H1 (cell line): ENCODE results near the gene TMEM260. TPM values are rescaled to one million over a fixed set of nuclear protein-coding genes. Genes with fewer than 3 reads are reported as not detected.

Source experiments
- CTCF ChIA-PET: fragments of 300-600 bp; sonication (Branson Sonifier 250); formaldehyde crosslinking; loops from one replicate; lab custom pipeline; 2021; ENCODE audit not compliant: partially characterized antibody; lab: Charles Lee
- POLR2A ChIA-PET: fragments of 300-600 bp; sonication (Branson Sonifier 250); formaldehyde crosslinking; loops from one replicate; lab custom pipeline; 2021; ENCODE audit warnings: inconsistent platforms; ENCODE audit not compliant: partially characterized antibody; lab: Charles Lee
- DNase-seq, 2 experiments: peaks; one replicate each; pipeline versions ENCODE4 v3.0.0 to v3.0.0-alpha.2; 2010 to 2022; ENCODE audit warnings: low spot score in 2 of 2, low read depth in 1 of 2, mixed read lengths in 1 of 2
- FAIRE-seq: peaks from 2 replicates; lab custom pipeline; 2011; peaks lifted over from hg19 to GRCh38; lab: Jason Lieb, UNC
- H2AFZ ChIP-seq: 2 replicates; pipeline ENCODE4 v1.8.1; 2012; ENCODE audit warnings: low read length, inconsistent platforms
- H2AK5ac ChIP-seq: 2 replicates; pipeline ENCODE4 v1.6.1; 2013; ENCODE audit warnings: low read depth, low read length
- H2BK120ac ChIP-seq: replicated peaks from 2 replicates; pipeline ENCODE3; 2013; ENCODE audit warnings: low read depth, low read length, inconsistent platforms
- H2BK12ac ChIP-seq: 2 replicates; pipeline ENCODE4 v1.6.1; 2013; ENCODE audit warnings: low read depth, low read length
- H2BK15ac ChIP-seq: 2 replicates; pipeline ENCODE4 v1.6.1; 2013; ENCODE audit warnings: low read length
- H2BK20ac ChIP-seq: 2 replicates; pipeline ENCODE4 v1.6.1; 2013; ENCODE audit warnings: low read length
- H2BK5ac ChIP-seq: 2 replicates; pipeline ENCODE4 v1.6.1; 2013; ENCODE audit warnings: low read depth, low read length
- H3K14ac ChIP-seq: 2 replicates; pipeline ENCODE4 v1.6.1; 2013; ENCODE audit warnings: inconsistent platforms; ENCODE audit not compliant: insufficient read length
- H3K18ac ChIP-seq: 2 replicates; pipeline ENCODE4 v1.6.1; 2013; ENCODE audit warnings: low read length; ENCODE audit errors: extremely low read depth
- H3K23ac ChIP-seq: 2 replicates; pipeline ENCODE4 v1.6.1; 2013; ENCODE audit warnings: inconsistent platforms; ENCODE audit not compliant: insufficient read length
- H3K23me2 ChIP-seq: 2 replicates; pipeline ENCODE4 v1.6.1; 2013; ENCODE audit warnings: low read depth, low read length
- H3K27ac ChIP-seq: 2 replicates; pipeline ENCODE4 v1.6.1; 2011; ENCODE audit warnings: low read depth, low read length, inconsistent platforms
- H3K27me3 ChIP-seq, 4 experiments: replicated peaks in 1 of 4; 1 replicate in 1 of 4; 2 replicates in 3 of 4; pipeline versions ENCODE4 v1.6.1 to v1.8.1; 2011 to 2013; ENCODE audit warnings: low read length in 3 of 4, mild to moderate bottlenecking in 3 of 4, inconsistent platforms in 2 of 4, mixed read lengths in 2 of 4, moderate library complexity in 1 of 4; ENCODE audit not compliant: control insufficient read depth in 3 of 4, insufficient read depth in 3 of 4; ENCODE audit errors: extremely low read depth in 1 of 4
- H3K36me3 ChIP-seq, 4 experiments: 2 replicates each; pipeline versions ENCODE4 v1.6.1 to v1.8.1; 2011 to 2013; ENCODE audit warnings: mild to moderate bottlenecking in 4 of 4, low read length in 3 of 4, moderate library complexity in 2 of 4, control low read depth in 1 of 4, inconsistent platforms in 1 of 4; ENCODE audit not compliant: insufficient read depth in 4 of 4, control insufficient read depth in 2 of 4
- H3K4ac ChIP-seq: replicated peaks from 2 replicates; pipeline ENCODE3; 2013; ENCODE audit warnings: low read length, low read depth, mixed read lengths, inconsistent platforms; ENCODE audit not compliant: insufficient read length
- H3K4me1 ChIP-seq, 4 experiments: replicated peaks in 1 of 4; 1 replicate in 1 of 4; 2 replicates in 3 of 4; pipeline versions ENCODE4 v1.6.1 to v1.8.1; 2011 to 2013; ENCODE audit warnings: low read length in 3 of 4, inconsistent platforms in 2 of 4, mixed read lengths in 1 of 4; ENCODE audit not compliant: insufficient read depth in 4 of 4, control insufficient read depth in 3 of 4
- H3K4me2 ChIP-seq, 2 experiments: 2 replicates each; pipeline versions ENCODE4 v1.6.1 to v1.8.1; 2011 to 2013; ENCODE audit warnings: low read depth in 2 of 2, low read length in 2 of 2, control low read depth in 1 of 2, inconsistent platforms in 1 of 2, mild to moderate bottlenecking in 1 of 2; ENCODE audit not compliant: insufficient read depth in 1 of 2
- H3K4me3 ChIP-seq, 4 experiments: fragments of 200-600, 300-600 bp in 1 of 4; sonication (generic), shearing (Covaris generic), sonication (Bioruptor Twin) in 1 of 4; 2 replicates each; pipeline versions ENCODE4 v1.5.1 to v1.8.1; 2011 to 2016; ENCODE audit warnings: low read length in 4 of 4, low read depth in 3 of 4, control low read depth in 2 of 4, inconsistent platforms in 2 of 4, mild to moderate bottlenecking in 2 of 4, mixed read lengths in 1 of 4, moderate library complexity in 1 of 4; ENCODE audit not compliant: insufficient read depth in 2 of 4; ENCODE audit errors: extremely low read depth in 1 of 4
- H3K56ac ChIP-seq: replicated peaks from 2 replicates; pipeline ENCODE3; 2013; ENCODE audit warnings: low read depth, mild to moderate bottlenecking, mixed read lengths, low read length, inconsistent platforms; ENCODE audit not compliant: insufficient read length
- H3K79me1 ChIP-seq: 2 replicates; pipeline ENCODE4 v1.6.1; 2013; ENCODE audit warnings: low read depth, low read length, control low read depth
- H3K79me2 ChIP-seq, 2 experiments: 2 replicates each; pipeline versions ENCODE4 v1.6.1 to v1.8.1; 2012 to 2013; ENCODE audit warnings: low read length in 2 of 2, mild to moderate bottlenecking in 2 of 2, inconsistent platforms in 1 of 2; ENCODE audit not compliant: insufficient read depth in 2 of 2, control insufficient read depth in 1 of 2
- H3K9ac ChIP-seq, 4 experiments: replicated peaks in 1 of 4; 1 replicate in 1 of 4; 2 replicates in 3 of 4; pipeline versions ENCODE4 v1.6.1 to v1.8.1; 2011 to 2013; ENCODE audit warnings: low read depth in 3 of 4, low read length in 3 of 4, control low read depth in 2 of 4, mild to moderate bottlenecking in 2 of 4, moderate library complexity in 2 of 4, inconsistent platforms in 1 of 4; ENCODE audit errors: extremely low read depth in 1 of 4
- H3K9me3 ChIP-seq, 2 experiments: 2 replicates each; pipeline versions ENCODE4 v1.6.1 to v1.8.1; 2012 to 2013; ENCODE audit warnings: mild to moderate bottlenecking in 2 of 2, moderate library complexity in 2 of 2, control low read depth in 1 of 2, inconsistent platforms in 1 of 2, low read depth in 1 of 2, low read length in 1 of 2, mixed read lengths in 1 of 2; ENCODE audit not compliant: insufficient read depth in 2 of 2
- H4K20me1 ChIP-seq, 2 experiments: replicated peaks in 1 of 2; 2 replicates each; pipeline versions ENCODE3 to v1.8.1; 2011 to 2013; ENCODE audit warnings: inconsistent platforms in 2 of 2, low read length in 2 of 2, mild to moderate bottlenecking in 1 of 2; ENCODE audit not compliant: insufficient read depth in 2 of 2, control insufficient read depth in 1 of 2
- H4K5ac ChIP-seq: 2 replicates; pipeline ENCODE4 v1.6.1; 2013; ENCODE audit warnings: low read length, low read depth, mixed read lengths, inconsistent platforms; ENCODE audit not compliant: insufficient read length
- H4K8ac ChIP-seq: 2 replicates; pipeline ENCODE4 v1.8.0; 2013; ENCODE audit warnings: mild to moderate bottlenecking, moderate library complexity, low read length, inconsistent platforms; ENCODE audit not compliant: insufficient read depth; ENCODE audit errors: extremely low read depth
- H4K91ac ChIP-seq: replicated peaks from 2 replicates; pipeline ENCODE3; 2013; ENCODE audit warnings: low read length, mixed read lengths, inconsistent platforms; ENCODE audit not compliant: insufficient read length
- RAD21 ChIP-seq, 2 experiments: IDR thresholded peaks in 1 of 2; conservative IDR thresholded peaks in 1 of 2; 2 replicates each; pipeline ENCODE4 v1.6.1; 2011; ENCODE audit warnings: low read depth in 2 of 2, low read length in 2 of 2, improper control_type of control experiment in 1 of 2, inconsistent platforms in 1 of 2, mild to moderate bottlenecking in 1 of 2, moderate library complexity in 1 of 2
- SIRT6 ChIP-seq: IDR thresholded peaks from one replicate; pipeline ENCODE4 v1.7.1; 2012; ENCODE audit warnings: low read length, inconsistent platforms
- WGBS, 2 experiments: shearing (Covaris generic) in 1 of 2; methylation state at CpG; one replicate each; pipeline versions ENCODE4 v1.1.6 to v1.1.7; 2013 to 2015; ENCODE audit warnings: low lambda C conversion rate in 2 of 2, mixed read lengths in 2 of 2, inconsistent platforms in 1 of 2, low coverage in 1 of 2, missing lambda C conversion rate in 1 of 2; ENCODE audit not compliant: insufficient replicate concordance in 2 of 2, insufficient coverage in 1 of 2, insufficient read length in 1 of 2; ENCODE audit errors: extremely low coverage in 1 of 2, missing lambda C conversion rate in 1 of 2; 5-methylcytosine and 5-hydroxymethylcytosine counted together
- polyA plus RNA-seq, 7 experiments: library from polyadenylated mRNA; depleted of rRNA in 3 of 7; stranded (reverse) in 5 of 7; unstranded in 2 of 7; fragments of >200 nt in 5 of 7; fragments of 200-250 nt in 2 of 7; gene quantifications; 1 replicate in 5 of 7; 2 replicates in 1 of 7; 4 replicates in 1 of 7; pipeline versions ENCODE4 v1.2.1 to v1.2.3, GENCODE V29; 2011 to 2013; ENCODE audit warnings: missing spikeins in 2 of 7, mixed read lengths in 2 of 7
- total RNA-seq: library from RNA; stranded (reverse); fragmentation: NEBNext Ultra II Directional; extraction: Animal tissue kit (Norgen Biotek cat#: 25700); gene quantifications from 2 replicates; pipeline ENCODE4 v1.2.1, GENCODE V29; 2021
- TF ChIP-seq, protein P1 (sequence below), 3 experiments: IDR thresholded peaks; 1 replicate in 2 of 3; 2 replicates in 1 of 3; pipeline versions ENCODE4 v1.5.1 to v1.6.1; 2011; ENCODE audit warnings: low read length in 3 of 3, mild to moderate bottlenecking in 3 of 3, inconsistent platforms in 2 of 3, low read depth in 1 of 3, moderate library complexity in 1 of 3; ENCODE audit not compliant: insufficient read depth in 1 of 3; ENCODE audit errors: control extremely low read depth in 1 of 3

The TMEM260 gene
- total and polyA plus RNA-seq, 2 of the 8 experiments (the other 6 are each of a cell fraction or from before 2014, with no cell fraction given): 14.4 to 15.2 TPM

DNA sequence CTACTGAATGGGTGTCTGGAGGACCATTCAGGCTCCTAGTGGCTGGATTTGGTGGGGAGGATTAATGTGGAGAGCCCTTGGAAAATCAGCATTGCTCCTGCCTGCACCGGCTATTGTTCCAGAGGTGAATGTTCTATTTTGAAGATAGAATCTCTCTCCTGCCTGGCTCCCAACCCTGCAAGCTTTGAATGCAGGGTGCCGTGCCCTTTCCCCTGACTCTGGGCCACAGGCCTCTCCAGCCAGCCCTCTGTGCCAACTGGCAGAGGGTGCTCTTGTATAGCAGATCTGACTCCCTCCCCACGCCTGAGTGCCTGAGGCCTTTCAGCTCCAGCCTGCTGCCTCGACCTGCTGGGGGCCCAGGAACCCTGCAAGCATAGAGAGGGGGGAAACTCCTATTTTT lies 106.8 kb downstream of the TMEM260 start:
- no peaks in the 10 kb centered on the region for H3K36me3 ChIP-seq
- POLR2A ChIA-PET: no interaction called here
- H2BK20ac ChIP-seq: no peak overlapping the region
- no peak overlapping the region for H2BK120ac ChIP-seq
- H3K4ac ChIP-seq: no peak overlapping the region
- H3K27me3 ChIP-seq: no peaks in the 10 kb centered on the region; a peak in 1 of 7 replicates
- CTCF ChIA-PET: interaction anchor here (0.6 to 2.5 kb wide), 9 partner anchors 11 to 501 kb away, joined by 3 to 8 read pairs (median 3); no protein-coding TSS in a partner anchor
- no peaks in the 10 kb centered on the region for H3K9me3 ChIP-seq
- H2AK5ac ChIP-seq: no peak overlapping the region
- no peak overlapping the region for H4K91ac ChIP-seq
- no peaks in the 10 kb centered on the region for H3K79me1 ChIP-seq
- no peak overlapping the region for H4K5ac ChIP-seq
- H3K56ac ChIP-seq: no peak overlapping the region
- no peak overlapping the region for H3K4me2 ChIP-seq
- no peak overlapping the region for H2BK5ac ChIP-seq
- H3K9ac ChIP-seq: no peak overlapping the region
- H3K4me1 ChIP-seq: peaks cover 2 to 9% (median 6%) of the 10 kb centered on the region in 4 experiments; a peak in 4 of 7 replicates
- DNase-seq (peak; percentile 31 to 61), FAIRE-seq (no peak)
- H2BK15ac ChIP-seq: no peak overlapping the region
- no peaks in the 10 kb centered on the region for H4K20me1 ChIP-seq
- H3K79me2 ChIP-seq: no peaks in the 10 kb centered on the region
- no peaks in the 10 kb centered on the region for H3K23me2 ChIP-seq
- 54% methylated on average over 4 of the region's 4 CpGs; no CpG with 5 or more reads in 1 of the 2 experiments for WGBS, 2 experiments
- H3K27ac ChIP-seq: no peak overlapping the region
- H3K4me3 ChIP-seq: no peak overlapping the region
- H4K8ac ChIP-seq: no peak overlapping the region; the same call in 1 of the 2 replicates
- no peak overlapping the region for H3K14ac ChIP-seq
- H2BK12ac ChIP-seq: no peak overlapping the region
- H3K23ac ChIP-seq: no peak overlapping the region
- H2AFZ ChIP-seq: no peak overlapping the region
- H3K18ac ChIP-seq: no peak overlapping the region
- TF ChIP-seq RAD21 (IDR thresholded peaks at IDR 0.05 in 1 of 2, conservative IDR thresholded peaks at IDR 0.05 in 1 of 2; ENCODE audit: low read depth in 2 of 2, low read length in 2 of 2) (peak; percentile 92 to 93), SIRT6 (no peak)
- TF ChIP-seq, protein P1, sequence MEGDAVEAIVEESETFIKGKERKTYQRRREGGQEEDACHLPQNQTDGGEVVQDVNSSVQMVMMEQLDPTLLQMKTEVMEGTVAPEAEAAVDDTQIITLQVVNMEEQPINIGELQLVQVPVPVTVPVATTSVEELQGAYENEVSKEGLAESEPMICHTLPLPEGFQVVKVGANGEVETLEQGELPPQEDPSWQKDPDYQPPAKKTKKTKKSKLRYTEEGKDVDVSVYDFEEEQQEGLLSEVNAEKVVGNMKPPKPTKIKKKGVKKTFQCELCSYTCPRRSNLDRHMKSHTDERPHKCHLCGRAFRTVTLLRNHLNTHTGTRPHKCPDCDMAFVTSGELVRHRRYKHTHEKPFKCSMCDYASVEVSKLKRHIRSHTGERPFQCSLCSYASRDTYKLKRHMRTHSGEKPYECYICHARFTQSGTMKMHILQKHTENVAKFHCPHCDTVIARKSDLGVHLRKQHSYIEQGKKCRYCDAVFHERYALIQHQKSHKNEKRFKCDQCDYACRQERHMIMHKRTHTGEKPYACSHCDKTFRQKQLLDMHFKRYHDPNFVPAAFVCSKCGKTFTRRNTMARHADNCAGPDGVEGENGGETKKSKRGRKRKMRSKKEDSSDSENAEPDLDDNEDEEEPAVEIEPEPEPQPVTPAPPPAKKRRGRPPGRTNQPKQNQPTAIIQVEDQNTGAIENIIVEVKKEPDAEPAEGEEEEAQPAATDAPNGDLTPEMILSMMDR (IDR thresholded peaks at IDR 0.05; ENCODE audit: control extremely low read depth in 1 of 3, insufficient read depth in 1 of 3, low read depth in 1 of 3, low read length in 3 of 3): peak; percentile 73 to 83 (median 80)
- TF ChIP-seq, all 59 proteins: peak for 2
